SU-DHL-6 (cell line): ENCODE data around the gene DCHS1.

Experiments used
- H2AFZ ChIP-seq: fragments of 200-600 bp; sonication (generic); 2 replicates; pipeline ENCODE4 v1.6.1; 2014; ENCODE audit warnings: low read depth, mild to moderate bottlenecking, moderate library complexity, mixed read lengths, antibody characterized with exemption, low read length; ENCODE audit not compliant: severe bottlenecking
- H3F3A ChIP-seq: fragments of 200-600 bp; shearing (Covaris generic); 2 replicates; pipeline ENCODE4 v1.6.0; 2016; ENCODE audit warnings: antibody characterized with exemption, mild to moderate bottlenecking; ENCODE audit not compliant: insufficient read depth
- H3K27ac ChIP-seq: fragments of 200-600 bp; sonication (generic); 2 replicates; pipeline ENCODE4 v1.5.1; 2016; ENCODE audit warnings: low read depth, mild to moderate bottlenecking, low read length, moderate library complexity, mixed read lengths
- H3K27me3 ChIP-seq: fragments of 200-600 bp; sonication (generic), shearing (Covaris generic); 2 replicates; pipeline ENCODE4 v1.6.0; 2014; ENCODE audit warnings: mild to moderate bottlenecking, low read length
- H3K36me3 ChIP-seq: fragments of 200-600 bp; sonication (generic); 2 replicates; pipeline ENCODE4 v1.6.1; 2014; ENCODE audit warnings: mild to moderate bottlenecking, low read length, mixed read lengths
- H3K4me2 ChIP-seq: fragments of 300-600, 200-600 bp; shearing (Covaris generic), sonication (generic); 2 replicates; pipeline ENCODE4 v1.6.0; 2014; ENCODE audit warnings: low read length, low read depth, mild to moderate bottlenecking; ENCODE audit not compliant: poor library complexity, severe bottlenecking
- H3K4me3 ChIP-seq: fragments of 200-600 bp; sonication (generic); 2 replicates; pipeline ENCODE4 v1.5.1; 2014; ENCODE audit warnings: antibody characterized with exemption, low read length, mild to moderate bottlenecking, mixed read lengths; ENCODE audit not compliant: insufficient read depth, poor library complexity, severe bottlenecking
- H3K79me2 ChIP-seq: fragments of 200-600 bp; sonication (generic); 2 replicates; pipeline ENCODE4 v1.6.1; 2014; ENCODE audit warnings: mild to moderate bottlenecking, low read length, moderate library complexity; ENCODE audit not compliant: insufficient read depth
- H3K9ac ChIP-seq: fragments of 200-600 bp; sonication (generic); 2 replicates; pipeline ENCODE4 v1.7.0; 2014; ENCODE audit warnings: mild to moderate bottlenecking, low read length
- H3K9me2 ChIP-seq: fragments of 200-600 bp; sonication (generic); replicated peaks from 2 replicates; pipeline ENCODE4 v1.6.1; 2014; ENCODE audit warnings: low read length; ENCODE audit not compliant: insufficient read depth
- H3K9me3 ChIP-seq: fragments of 200-600 bp; sonication (generic); 2 replicates; pipeline ENCODE4 v1.6.1; 2014; ENCODE audit warnings: low read length, mixed read lengths; ENCODE audit not compliant: insufficient read depth
- H4K20me1 ChIP-seq: fragments of 200-600 bp; sonication (generic); 2 replicates; pipeline ENCODE4 v1.6.1; 2014; ENCODE audit warnings: low read depth, mild to moderate bottlenecking, antibody characterized with exemption, low read length, moderate library complexity, mixed read lengths
- EZH2phosphoT487 ChIP-seq: fragments of 200-600 bp; sonication (generic), shearing (Covaris generic); conservative IDR thresholded peaks from 2 replicates; pipeline ENCODE4 v1.6.1; 2018; ENCODE audit warnings: mild to moderate bottlenecking, antibody characterized with exemption, low read length, moderate library complexity, mixed read lengths
- TF ChIP-seq, protein P1 (sequence below): fragments of 200-600 bp; sonication (generic); IDR thresholded peaks from one replicate; pipeline ENCODE4 v1.5.1; 2017; ENCODE audit warnings: antibody characterized with exemption, mild to moderate bottlenecking, low read length, moderate library complexity; ENCODE audit not compliant: insufficient read depth, poor library complexity, severe bottlenecking

DCHS1 gene

DNA sequence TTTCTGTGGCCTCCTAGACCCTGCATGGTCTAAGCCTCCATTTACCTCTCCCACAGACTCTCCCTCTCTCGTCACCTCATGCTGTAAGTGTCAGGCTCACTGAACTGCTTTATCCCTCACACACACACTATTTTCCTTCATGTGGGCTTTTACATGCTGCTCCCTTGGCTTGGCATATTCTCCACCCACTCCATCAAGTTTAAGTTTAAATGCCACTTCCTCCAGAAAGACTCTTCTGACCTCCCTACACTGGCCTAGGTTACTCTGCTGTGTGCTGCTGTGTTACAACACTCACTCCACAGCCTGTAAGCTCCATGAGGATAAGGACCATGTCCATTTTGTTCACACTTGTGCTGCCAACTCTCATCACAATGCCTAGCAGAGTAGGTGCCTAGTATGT is 2.5 kb downstream of the DCHS1 start:
- Histone ChIP-seq H3K27me3 (no peaks in the 10 kb centered on the region), H4K20me1 (no peaks in the 10 kb centered on the region), H3F3A (no peaks in the 10 kb centered on the region), H3K27ac (no peak overlapping the region), H2AFZ (no peak overlapping the region), H3K4me2 (no peak overlapping the region), H3K9ac (no peak overlapping the region), H3K9me2 (no peaks in the 10 kb centered on the region), H3K79me2 (no peaks in the 10 kb centered on the region), H3K9me3 (no peaks in the 10 kb centered on the region), H3K4me3 (no peak overlapping the region), H3K36me3 (no peaks in the 10 kb centered on the region)
- no peak for TF ChIP-seq EZH2phosphoT487
- TF ChIP-seq, protein P1, sequence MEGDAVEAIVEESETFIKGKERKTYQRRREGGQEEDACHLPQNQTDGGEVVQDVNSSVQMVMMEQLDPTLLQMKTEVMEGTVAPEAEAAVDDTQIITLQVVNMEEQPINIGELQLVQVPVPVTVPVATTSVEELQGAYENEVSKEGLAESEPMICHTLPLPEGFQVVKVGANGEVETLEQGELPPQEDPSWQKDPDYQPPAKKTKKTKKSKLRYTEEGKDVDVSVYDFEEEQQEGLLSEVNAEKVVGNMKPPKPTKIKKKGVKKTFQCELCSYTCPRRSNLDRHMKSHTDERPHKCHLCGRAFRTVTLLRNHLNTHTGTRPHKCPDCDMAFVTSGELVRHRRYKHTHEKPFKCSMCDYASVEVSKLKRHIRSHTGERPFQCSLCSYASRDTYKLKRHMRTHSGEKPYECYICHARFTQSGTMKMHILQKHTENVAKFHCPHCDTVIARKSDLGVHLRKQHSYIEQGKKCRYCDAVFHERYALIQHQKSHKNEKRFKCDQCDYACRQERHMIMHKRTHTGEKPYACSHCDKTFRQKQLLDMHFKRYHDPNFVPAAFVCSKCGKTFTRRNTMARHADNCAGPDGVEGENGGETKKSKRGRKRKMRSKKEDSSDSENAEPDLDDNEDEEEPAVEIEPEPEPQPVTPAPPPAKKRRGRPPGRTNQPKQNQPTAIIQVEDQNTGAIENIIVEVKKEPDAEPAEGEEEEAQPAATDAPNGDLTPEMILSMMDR: no peak

DNA sequence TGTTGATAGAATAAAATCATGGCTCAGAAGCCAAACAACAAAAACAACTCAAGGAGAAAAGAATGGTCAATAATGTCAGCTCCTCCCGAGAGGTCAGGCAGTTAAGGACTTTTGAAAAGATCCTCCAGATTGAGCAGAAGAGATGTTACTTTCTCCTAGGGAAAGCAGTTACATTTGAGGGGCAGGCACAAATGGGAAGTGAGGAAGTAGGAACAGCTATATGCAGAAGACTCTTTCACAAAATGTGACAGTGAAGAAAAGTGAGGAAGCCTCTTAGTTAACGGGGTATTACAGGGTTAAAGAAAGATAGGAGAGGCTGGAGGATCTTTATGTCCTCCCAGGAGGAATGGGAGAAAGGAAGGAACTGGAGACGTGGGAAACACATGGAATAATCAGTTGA is 3.4 kb downstream of the DCHS1 start:
- no peak overlapping the region for H3K9ac ChIP-seq
- no peaks in the 10 kb centered on the region for H3K9me2 ChIP-seq
- H2AFZ ChIP-seq: no peak overlapping the region
- H3K27me3 ChIP-seq: no peaks in the 10 kb centered on the region
- no peaks in the 10 kb centered on the region for H3K9me3 ChIP-seq
- H3K79me2 ChIP-seq: no peaks in the 10 kb centered on the region
- no peaks in the 10 kb centered on the region for H3F3A ChIP-seq
- H3K4me3 ChIP-seq: no peak overlapping the region
- no peak overlapping the region for H3K27ac ChIP-seq
- no peak overlapping the region for H3K4me2 ChIP-seq
- TF ChIP-seq, protein P1: no peak
- no peak for TF ChIP-seq EZH2phosphoT487
- H4K20me1 ChIP-seq: no peaks in the 10 kb centered on the region
- no peaks in the 10 kb centered on the region for H3K36me3 ChIP-seq

DNA sequence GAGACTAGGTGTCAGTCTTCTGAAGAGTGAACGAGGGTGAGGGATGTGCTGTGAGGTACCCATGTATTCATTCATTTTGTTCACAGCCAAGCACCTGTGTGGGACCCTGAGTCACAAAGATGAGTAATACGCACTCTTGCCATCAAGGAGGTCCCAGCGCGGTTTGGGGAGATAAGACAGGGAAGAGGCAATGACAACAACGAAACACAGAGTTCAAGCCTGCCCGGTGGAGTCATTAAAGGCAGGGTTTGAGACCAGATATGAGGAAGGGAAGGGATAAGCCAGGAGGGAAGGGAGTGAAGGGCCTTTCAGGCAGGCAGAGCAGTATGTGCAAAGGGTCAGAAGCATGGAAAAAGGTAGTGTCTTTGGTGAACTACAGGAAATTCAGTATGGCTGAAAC is 4.6 kb downstream of the DCHS1 start:
- H3K27me3 ChIP-seq: no peaks in the 10 kb centered on the region
- H3K9ac ChIP-seq: no peak overlapping the region
- no peaks in the 10 kb centered on the region for H3K9me2 ChIP-seq
- no peak overlapping the region for H2AFZ ChIP-seq
- H3K79me2 ChIP-seq: no peaks in the 10 kb centered on the region
- H4K20me1 ChIP-seq: no peaks in the 10 kb centered on the region
- no peak overlapping the region for H3K27ac ChIP-seq
- no peaks in the 10 kb centered on the region for H3K36me3 ChIP-seq
- H3K4me3 ChIP-seq: no peak overlapping the region
- no peaks in the 10 kb centered on the region for H3K9me3 ChIP-seq
- H3F3A ChIP-seq: no peaks in the 10 kb centered on the region
- TF ChIP-seq, protein P1: no peak
- no peak for TF ChIP-seq EZH2phosphoT487
- H3K4me2 ChIP-seq: no peak overlapping the region
